H4 (cell line): ENCODE measurements around the gene TMEM270. TPM values are rescaled to one million over a fixed set of nuclear protein-coding genes. Genes with fewer than 3 reads are reported as not detected.
"Not testable (repeated sequence)": the region's sequence is repeated elsewhere in the genome, so short reads cannot be mapped to it uniquely, and the experiment has no call there.

ENCODE experiments used
- DNase-seq: peaks from one replicate; pipeline ENCODE4 v3.0.0-alpha.2; 2015; ENCODE audit warnings: low spot score
- total RNA-seq: library from RNA; depleted of rRNA; stranded (reverse); fragments of >200 nt; shearing (Covaris generic); gene quantifications from 2 replicates; pipeline ENCODE4 v1.2.3, GENCODE V29; 2014

TMEM270 gene
- total RNA-seq, 1 experiment from 2014 or later = not detected

DNA sequence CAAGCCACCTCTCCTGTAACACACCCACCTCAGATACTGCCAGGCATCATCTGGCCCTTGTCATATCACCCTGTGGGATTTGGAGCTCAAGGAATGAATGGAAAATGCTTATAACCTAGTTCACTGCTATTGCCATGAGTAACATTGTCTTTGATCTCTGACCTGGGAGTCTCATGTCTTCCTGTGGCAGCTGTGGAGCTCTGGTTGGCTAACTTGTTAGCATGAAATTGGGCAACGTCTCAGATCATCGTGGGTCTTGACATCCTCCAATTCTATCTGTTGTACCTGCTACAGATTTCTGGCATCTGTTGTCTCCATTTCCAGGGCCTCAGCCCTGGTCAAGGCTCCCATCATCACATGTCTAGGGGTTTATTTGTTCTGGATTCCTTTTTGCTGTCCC is 2.2 kb upstream of the TMEM270 start:
- no peak for DNase-seq

- DNase-seq = no peak
These were observed 346 bp downstream of the TMEM270 start for GRCh38 chr7:73861305-73861704.

DNA sequence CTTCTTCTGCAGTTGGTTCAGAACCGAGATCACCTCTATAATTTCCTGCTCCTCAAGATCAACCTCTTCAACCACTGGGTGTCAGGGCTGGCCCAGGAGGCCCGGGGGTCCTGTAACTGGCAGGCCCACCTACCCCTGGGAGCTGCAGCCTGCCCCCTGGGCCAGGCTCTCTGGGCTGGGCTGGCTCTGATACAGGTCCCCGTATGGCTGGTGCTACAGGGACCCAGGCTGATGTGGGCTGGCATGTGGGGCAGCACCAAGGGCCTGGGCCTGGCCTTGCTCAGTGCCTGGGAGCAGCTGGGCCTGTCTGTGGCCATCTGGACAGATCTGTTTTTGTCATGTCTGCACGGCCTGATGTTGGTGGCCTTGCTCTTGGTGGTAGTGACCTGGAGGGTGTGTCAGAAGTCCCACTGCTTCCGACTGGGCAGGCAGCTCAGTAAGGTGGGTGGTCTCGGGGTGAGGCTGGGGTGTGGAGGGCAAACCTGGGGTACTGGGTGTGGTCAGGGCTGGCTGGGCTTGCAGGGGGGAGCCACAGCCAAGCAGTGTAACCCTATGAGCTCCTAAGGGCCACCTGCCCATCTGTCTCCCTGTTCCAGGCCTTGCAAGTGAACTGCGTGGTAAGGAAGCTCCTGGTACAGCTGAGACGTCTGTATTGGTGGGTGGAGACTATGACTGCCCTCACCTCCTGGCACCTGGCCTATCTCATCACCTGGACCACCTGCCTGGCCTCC is 4.2 kb downstream of the TMEM270 start:
- no peak for DNase-seq

GRCh38 chr7:73865738-73866445 is 4.9 kb downstream of the TMEM270 start:
- DNase-seq = peak; percentile 46

GRCh38 chr7:73866446-73866767 is 5.4 kb downstream of the TMEM270 start:
- DNase-seq = no peak

GRCh38 chr7:73869011-73869798 is 8.2 kb downstream of the TMEM270 start:
- DNase-seq = no peak

DNA sequence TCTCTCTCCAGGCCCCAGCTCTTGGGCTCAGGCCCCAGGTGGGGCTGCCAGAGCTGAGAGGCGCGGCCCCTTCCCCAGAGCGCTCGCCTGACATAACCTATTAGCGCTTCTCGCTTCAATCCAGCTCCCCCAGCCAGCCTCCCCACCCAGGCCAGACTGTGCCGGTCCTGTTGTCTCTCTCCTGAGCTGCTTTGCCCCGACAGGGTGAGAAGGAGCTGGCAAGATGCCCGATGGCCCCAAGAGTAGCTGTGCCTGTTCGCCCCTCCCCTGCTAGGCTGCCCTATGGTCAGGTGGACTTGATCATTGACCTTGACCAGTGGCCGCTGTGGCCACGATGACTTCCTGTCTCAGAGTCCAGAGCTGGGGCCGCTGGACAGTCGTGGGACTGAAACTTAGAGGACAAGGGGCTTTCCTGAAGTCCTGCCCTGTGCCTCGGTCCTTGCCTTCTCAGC is 9.1 kb downstream of the TMEM270 start:
- DNase-seq = no peak

DNA sequence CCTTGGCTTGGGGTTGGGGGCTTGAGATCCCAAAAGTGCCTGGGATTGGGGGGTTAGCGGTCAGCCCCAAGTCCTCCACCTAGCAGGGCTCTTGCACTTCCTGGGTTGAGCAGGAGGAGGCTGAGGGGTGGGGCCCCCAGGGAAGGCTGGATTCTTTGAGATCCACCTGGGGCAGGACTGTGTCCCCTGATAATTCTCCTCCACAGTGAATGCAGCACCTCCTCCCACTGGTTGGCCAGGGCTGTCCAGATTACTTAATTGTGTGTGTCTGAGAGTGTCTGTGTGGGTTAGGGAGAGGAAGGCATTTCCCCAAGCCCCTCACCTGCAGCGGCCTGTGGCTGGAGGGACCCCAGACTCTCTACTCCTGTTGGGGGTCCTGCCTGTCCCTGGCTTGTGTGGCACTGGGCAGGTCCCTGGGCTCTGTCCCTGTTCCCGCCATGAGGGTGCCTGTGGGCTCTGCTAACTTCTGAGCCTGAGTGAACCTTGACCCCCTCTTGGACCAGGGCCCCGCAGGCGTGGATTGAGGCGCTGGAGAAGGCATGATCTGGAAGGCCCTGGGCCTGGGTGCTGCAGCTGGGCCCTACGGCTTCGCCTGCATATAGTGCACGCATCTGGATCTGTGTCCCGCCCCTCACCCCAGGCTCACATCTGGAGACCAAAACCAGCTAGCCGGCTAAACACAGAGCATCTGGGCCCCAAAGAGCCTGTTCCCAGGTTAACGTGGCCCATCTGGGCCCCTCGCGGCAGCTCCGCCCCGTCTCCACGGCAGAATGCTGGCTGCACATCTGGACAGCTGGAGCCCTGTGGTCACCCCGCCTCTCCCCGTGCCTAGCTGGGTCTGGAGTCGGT is 10.4 kb downstream of the TMEM270 start:
- DNase-seq = no peak

GRCh38 chr7:73872056-73872908 is 11.3 kb downstream of the TMEM270 start:
- DNase-seq = no peak

DNA sequence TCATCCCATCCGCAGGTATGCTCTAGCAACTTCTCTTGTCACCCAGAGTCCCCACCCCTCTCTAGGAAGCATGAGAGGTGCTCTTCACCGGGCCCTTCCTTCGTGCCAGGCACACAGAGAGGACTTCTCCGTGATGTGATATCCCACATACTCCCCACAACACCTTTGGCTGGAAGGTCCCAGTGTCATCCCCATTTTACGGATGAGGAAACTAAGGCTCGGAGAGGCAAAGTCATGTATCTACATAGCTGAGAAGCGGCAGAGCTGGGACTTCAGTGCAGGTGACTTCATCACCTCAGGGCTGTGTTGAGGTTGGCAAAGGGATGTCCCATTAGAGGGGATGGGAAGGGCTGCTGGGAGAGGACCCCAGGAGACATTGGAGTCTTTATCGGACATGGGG is 15.4 kb downstream of the TMEM270 start:
- no peak for DNase-seq

DNA sequence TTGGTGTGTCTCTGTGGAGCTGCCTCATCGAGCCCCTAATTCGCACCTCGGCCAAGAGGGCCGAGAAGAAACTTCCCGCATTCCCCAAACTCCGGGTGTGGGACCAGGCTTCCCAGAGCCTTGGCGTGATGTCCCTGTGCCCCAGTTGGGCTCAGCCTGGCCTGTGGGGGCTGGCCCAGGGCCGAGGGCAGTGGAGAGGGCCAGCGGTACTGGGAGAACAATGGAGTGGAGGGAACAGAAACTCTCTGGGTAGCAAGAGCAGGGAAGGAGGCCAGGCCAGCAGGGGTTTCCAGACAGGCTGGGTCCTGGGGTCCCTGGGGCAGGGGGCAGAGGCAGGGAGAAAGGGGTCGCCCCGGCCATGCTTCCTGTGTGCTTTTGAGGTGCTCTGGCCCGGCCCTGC is 16.0 kb downstream of the TMEM270 start:
- no peak for DNase-seq

- no peak for DNase-seq
These were observed 19.2 kb downstream of the TMEM270 start for GRCh38 chr7:73879977-73880681.

DNA sequence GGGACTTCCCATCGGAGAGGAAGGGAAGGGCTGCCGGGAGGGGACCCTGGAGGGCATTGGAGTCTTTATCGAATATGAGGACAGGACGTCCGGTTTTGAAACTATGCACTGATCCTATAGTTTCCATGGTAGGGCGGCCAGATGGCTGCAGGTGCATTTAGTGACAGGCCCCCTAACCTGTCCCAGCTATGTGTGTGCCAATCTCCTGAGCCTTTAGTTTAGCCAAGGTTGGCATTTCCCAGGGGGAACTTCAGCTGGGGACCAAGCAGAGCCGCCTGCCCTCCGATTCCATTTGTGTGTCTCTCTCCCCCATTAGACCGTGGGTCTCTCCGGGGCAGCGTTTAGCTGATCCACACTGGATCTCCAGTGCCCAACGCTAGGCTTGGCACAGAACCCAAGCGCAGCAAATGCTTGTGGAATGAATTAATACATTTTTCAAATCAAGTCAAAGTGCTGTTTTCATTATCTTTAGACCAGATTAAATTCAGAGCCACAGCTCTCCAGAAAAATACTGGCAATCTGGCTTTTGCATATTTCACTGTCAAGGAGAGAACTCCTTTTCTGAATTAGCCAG is 19.9 kb downstream of the TMEM270 start:
- no peak for DNase-seq

- no peak for DNase-seq
These were observed 20.5 kb downstream of the TMEM270 start for GRCh38 chr7:73881352-73882046.

- DNase-seq = no peak
These were observed 21.1 kb downstream of the TMEM270 start for GRCh38 chr7:73882047-73882402.

- DNase-seq = not testable (repeated sequence)
These were observed 24.0 kb downstream of the TMEM270 start for GRCh38 chr7:73884867-73885422.

- no peak for DNase-seq
These were observed 24.5 kb downstream of the TMEM270 start for GRCh38 chr7:73885433-73885974.

- DNase-seq = no peak
These were observed 25.2 kb downstream of the TMEM270 start for GRCh38 chr7:73885975-73886798.
